GM19025 (cell line): ENCODE data around the gene PEBP1.

Source experiments
- ATAC-seq: cut with Tn5 transposase; IDR thresholded peaks from one replicate; pipeline ENCODE4 v1.9.1; 2021; ENCODE audit warnings: mild to moderate bottlenecking, low read depth, moderate library complexity; ENCODE audit not compliant: unreplicated experiment

Gene PEBP1

DNA sequence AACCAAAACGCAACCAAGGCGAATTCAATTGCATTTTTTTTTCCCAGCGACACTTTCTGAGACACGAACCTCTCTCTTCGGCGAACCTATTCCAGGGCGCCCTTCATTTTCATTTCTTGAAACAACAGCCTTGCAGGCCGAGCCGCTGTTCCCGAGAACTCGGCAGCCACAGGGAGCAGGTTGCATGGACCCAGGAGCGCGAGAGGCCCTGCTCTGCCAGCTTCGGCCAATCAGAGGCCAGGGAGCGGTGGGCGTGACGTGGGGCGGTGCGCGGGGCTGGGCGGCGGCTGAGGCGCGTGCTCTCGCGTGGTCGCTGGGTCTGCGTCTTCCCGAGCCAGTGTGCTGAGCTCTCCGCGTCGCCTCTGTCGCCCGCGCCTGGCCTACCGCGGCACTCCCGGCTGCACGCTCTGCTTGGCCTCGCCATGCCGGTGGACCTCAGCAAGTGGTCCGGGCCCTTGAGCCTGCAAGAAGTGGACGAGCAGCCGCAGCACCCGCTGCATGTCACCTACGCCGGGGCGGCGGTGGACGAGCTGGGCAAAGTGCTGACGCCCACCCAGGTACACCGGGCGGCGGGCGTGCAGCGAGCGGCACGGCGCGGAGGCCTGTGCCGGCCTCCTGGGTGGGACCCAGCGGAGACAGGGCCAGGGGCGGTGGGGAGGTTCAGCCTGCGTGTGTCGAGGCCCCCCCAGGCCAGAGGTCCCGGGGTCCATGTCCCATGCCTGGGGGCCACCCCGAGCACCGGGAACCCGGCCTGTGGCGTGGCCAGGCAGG, at the start of gene PEBP1:
PEBP1 (plus strand) TSS at position 337 of the 771 bp plus-strand sequence; CDS start at position 423, 86 bp downstream.
- peak; percentile 95 for ATAC-seq

DNA sequence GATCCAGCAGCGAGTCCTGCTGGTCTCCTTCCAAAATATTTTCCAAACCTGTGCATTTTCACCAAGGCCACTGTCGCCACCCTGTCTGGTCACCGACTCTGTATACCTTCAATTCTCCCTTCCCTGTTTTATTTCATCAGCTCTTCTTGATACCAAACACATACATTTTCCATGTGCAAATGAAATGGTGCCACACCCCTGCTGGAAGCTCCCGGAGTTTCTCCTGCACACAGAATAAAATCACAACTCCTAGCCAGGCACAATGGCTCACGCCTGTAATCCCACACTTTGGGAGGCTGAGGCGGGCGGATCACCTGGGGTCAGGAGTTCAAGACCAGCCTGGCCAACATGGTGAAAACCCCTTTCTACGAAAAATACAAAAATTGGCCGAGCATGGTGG, 46.1 kb upstream of the PEBP1 start:
- ATAC-seq: no peak

DNA sequence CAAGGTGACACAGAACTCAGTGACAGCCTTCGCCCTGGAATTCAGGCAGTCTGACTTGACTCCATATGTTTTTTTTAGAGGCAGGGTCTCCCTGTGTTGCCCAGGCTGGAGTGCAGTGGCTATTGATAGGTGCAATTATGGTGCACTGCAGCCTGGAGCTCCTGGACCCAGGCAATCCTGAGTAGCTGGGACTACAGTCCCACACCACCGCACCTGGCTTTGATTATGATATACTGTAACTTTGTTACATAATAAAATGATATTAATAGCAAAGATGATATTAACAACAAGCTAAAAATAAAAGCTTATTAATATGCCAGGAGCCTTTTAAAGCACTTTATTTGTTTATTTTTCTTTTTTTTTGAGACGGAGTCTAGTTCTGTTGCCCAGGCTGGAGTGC, 41.9 kb upstream of the PEBP1 start:
- no peak for ATAC-seq

DNA sequence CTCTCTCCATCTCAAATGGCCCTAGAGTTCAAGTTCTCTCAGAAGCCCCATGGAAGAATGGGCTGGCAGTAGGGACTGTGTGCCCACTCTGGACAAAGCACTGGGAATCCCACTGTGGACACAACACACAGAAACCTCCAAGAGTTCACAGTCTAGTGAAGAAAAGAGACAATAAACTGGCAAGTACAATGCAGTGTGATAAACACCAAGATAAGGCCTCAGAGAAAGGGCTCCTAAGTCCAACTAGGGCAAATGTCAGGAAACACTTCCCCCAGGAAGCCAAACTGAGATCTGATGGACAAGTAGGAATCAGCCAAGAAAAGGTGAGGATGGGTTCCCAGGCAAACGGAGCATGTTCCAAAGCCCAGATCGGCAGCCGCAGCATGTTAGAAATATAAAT, 37.5 kb upstream of the PEBP1 start:
- no peak for ATAC-seq

DNA sequence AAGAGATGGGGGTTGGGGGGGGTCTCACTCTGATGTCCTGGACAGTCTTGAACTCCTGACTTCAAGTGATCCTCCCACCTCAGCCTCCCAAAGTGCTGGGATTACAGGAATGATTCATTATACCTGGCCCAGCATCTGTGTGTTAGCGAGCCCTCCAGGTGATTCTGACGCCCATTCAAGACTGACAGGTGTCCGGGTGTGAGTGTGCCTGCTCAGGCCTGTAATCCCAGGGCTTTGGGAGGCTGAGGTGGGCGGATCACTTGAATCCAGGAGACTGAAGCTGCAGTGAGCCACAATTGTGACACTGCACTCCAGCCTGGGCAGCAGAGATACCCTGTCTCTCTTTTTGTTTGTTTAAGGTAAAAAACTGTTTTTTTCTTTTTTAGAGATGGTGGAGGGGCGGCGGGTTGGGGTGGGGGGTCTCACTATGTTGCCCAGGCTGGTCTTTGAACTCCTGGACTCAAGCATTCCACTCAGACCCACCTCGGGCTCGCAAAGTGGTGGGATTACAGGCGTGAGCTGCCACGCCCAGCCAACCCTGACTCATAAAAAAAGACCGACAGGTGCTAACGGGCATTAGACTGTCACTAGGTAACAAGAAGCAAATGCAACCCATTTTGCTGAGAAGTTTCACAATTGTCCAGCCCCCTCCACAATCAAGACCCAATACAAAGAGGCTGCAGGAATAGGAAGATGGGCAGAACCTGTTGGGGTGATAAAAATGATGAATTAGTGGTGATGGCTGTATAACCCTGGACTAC, 36.8 kb upstream of the PEBP1 start:
- ATAC-seq: no peak

DNA sequence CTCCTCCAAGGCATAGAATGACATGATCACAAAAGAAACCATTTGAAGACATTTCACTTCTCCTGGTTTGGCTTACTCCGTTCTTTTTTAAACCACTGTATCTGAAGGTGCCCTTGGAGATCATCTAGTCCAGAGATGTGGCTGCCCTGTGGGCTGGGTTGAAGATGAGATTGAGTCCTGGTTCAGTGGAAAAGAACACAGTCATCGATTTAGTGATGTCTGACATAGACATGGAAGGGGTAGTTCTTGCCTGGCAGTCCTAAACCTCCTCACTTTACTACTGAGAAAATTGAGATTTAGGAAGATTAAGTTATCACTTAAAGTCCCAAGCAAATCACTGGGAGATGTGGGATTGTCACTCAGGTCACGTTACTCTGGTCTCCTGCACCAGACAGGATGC, 34.9 kb upstream of the PEBP1 start:
- no peak for ATAC-seq

DNA sequence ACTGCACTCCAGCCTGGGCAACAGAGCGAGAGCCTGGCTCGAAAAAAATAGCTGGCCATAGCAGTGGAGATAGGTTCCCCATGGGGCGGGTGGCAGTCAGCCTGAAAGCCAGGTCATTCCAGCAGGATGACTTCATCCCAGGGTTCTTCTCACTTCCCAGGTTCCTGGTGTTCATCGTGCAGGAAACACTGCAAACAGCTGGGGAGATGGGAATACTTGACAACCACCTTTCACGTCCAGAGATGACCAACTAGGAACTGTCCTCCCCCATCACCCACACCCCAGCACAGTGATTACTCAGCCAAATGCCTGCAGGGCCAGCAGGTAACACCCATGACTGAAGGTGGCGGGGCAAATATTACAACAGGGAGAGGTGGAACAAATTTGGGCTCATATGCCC, 33.9 kb upstream of the PEBP1 start:
- ATAC-seq: no peak

DNA sequence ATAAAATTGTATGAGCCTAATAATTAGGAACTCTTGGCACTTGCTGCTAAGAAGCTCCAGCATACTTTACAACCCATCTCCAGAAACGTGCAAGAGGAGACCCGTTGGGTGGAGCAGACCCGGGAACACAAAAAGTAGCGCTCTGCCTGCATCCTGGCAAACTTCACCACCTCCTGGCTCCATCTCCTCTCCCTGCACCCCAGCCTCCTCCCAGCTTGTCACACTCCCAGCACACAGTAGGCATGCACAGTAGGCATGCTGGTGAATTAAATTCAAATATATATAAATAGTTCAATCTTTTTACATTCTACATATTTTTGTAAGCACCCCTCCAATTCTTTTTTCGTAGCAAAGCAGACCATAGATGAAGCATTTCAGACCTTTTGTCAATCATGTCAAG, 33.3 kb upstream of the PEBP1 start:
- no peak for ATAC-seq

DNA sequence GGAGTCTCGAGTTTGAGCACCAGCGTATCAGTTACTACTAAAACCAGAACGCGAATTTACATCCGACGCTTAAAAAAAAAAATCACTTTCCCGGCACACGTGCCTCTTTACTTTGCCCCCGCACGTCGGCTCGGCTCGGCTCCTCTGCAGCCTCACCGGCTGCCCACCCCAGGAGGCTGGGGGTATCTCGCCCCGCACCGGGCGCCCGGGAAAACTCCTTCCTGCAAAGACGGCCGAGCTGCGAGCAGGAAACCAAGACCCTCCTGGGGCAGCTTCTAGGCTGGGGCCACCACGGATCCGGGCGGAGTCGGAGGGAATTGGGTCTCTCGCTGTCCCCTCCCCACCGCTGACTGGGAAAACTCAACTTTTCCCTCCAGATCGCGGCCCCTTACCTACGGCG, 32.7 kb upstream of the PEBP1 start:
- ATAC-seq: no peak

DNA sequence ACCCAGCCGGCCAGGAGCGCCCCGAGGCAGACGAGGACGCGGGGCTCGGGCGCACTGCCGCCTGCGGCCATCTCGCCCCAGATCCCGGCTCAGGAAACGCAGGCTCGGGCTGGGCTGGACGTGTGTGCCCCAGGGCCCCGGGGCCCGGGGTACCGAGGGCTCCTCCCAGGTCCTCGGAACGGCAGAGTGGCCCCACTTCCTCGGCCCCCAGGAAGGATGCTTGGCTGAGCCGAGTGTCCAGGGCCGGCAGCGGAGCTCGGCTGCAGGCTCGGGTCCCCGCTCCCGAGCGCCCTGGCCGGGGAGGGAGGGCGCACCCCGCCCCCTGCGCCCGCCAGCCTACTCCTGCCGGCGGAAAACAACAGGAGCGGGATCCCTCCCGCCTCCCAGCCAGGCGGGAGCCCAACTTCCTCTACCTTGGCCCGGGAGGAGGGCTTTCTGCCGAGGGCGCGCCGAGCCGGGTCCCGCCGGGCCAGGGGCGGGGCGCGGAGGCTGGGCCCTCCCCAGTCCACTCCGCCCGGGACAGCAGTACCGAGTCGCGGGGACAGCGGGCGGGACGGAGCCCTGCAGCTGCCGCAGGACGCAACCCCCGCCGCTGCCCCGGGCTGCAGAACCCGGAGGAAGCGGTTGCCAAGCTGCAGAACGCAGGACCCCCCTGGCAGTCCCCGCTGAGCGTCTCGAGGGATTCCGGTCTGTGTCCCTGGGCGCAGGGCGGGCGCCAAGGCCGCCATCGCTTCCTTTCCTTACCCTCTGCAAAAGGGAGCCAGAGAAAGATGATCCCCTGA, 32.1 kb upstream of the PEBP1 start, which contains the start of gene VSIG10:
VSIG10 (minus strand) TSS at position 411 of the 782 bp plus-strand sequence; CDS start at position 71, 340 bp downstream.
- ATAC-seq: no peak

DNA sequence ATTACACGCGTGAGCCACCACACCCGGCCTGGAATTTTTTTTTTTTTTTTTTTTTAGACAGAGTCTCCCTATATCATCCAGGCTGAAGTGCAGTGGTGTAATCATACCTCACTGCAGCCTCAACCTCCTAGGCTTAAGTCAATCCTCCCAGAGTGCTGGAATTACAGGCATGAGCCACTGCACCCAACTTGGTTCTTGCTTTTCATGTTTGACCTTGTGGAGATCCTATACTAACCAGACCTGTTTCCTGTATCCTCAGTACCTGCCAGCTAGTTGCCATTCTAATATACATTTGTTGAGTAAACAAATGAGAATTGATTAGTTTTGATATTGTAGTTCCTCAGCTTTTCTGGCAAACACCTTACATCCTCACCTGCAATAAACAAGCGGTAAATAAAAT, 28.9 kb upstream of the PEBP1 start:
- ATAC-seq: no peak

DNA sequence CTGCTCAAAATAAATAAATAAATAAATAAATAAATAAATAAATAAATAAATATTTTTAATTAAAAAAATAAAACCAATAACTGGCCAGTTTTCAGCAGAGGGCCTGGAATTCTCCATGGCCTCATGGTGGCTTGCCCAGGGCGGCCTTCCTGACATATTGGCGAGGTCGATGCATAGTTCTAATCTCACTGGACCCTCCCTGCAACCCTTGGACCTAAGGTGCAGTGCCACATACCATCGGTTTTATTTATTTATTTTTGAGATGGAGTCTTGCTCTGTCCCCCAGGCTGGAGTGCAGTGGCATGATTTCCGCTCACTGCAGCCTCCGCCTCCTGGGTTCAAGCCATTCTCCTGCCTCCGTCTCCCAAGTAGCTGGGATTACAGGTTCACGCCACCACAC, 28.2 kb upstream of the PEBP1 start:
- no peak for ATAC-seq

DNA sequence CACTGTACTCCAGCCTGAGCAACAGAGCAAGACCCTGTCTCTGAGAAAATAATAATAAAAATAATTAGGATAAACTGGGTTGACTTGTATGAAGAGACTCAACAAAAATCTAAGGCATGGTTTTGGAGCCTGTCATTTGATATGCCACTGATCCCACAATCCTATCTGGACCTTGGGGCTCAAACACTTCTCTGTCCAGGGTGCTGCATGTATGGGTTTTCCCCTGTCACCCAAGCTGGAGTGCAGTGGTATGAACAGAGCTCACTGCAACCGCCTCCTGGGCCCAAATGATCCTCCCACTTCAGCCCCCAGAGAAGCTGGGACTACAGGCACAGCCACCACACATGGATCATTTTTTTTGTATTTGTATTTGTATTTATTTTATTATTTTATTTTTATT, 26.8 kb upstream of the PEBP1 start:
- no peak for ATAC-seq

DNA sequence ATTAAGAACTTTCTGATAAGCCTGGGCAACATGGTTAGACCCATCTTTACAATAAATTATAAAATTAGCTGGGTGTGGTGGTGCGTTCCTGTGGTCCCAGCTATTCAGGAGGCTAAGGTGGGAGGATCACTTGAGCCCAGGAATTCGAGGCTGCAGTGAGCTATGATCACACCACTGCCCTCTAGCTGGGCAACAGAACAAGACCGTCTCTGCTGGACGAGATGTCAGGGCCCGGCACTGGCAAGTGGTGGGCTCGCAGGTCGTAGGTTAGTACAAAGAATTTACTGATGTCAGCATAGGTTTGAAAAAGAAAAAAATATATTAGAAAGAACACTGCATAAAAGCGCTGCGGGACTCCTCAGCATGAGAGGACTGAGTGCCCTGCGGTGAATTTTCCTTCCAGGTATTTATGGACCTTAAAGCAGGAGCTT, 16.5 kb upstream of the PEBP1 start:
- ATAC-seq: no peak

DNA sequence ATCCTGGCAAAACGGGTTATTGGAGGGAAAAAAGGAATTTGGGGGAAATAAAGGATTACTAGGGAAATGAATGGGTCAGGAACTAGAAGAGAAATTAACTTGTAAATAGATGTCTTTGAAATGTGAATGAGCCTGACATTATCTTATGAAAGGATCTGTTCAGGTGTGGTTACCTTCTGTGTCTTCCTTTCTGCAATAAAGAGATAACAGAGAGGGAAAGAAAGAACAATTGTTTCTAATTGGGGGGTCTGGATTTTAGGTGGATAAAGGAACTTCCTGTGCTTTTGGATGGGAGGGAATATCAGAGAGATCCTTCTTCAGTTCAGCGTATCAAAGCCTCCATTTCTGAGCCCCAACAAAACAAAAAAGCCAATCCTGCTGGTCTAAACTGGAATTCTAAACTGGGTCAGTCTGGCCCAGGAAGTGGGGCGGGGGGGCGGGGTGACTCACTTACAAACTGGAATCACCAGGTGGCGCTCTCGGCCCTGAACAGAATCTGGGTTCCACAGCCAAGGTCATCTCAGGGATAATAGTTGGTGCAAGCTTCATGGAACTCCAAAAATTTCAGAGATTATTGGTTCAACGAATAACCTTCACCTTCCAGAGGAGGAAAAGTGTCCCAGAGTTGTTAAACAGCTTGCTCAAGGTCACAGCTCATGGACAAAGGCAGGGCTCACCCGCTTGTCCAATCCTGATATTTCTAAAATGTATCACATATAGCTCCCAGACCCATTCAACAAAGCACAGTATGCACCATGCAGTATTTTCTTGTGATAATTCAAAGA, 15.2 kb upstream of the PEBP1 start:
- no peak for ATAC-seq

DNA sequence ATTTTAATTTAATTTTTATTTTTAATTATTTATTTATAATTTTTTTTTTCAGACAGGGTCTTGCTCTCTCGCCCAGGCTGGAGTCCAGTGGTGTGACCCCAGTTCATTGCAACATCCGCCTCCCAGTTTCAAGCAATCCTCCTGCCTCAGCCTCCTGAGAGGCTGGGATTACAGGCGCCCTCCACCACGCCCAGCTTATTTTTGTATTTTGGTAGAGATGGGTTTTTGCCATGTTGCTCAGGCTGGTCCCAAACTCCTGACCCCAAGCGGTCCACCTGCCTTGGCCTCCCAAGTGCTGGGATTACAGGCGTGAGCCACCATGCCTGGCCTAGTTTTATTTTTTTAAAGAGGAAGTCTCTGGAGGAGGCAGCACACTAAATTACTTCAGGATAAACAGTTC, 13.7 kb upstream of the PEBP1 start:
- no peak for ATAC-seq

DNA sequence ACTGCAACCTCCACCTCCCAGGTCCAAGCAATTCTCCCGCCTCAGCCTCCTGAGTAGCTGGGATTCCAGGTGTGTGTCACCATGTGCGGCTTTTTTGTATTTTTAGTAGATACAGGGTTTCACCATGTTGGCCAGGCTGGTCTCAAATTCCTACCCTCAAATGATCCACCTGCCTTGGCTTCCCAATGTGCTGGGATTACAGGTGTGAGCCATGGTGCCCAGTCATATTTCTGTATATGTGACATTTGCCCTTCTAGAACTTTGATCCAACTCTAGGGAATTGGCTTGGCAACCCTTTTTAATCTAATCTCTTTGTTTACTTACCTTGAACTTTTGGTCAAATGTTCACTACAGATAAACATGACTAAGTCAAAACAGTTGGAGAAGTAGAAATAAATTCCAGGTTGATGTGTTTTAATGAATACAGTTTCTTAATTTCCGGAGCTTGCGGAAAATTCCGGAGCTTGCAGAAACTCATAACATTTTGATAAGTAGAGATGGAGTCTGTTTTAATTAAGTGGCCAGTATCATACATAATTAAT, 11.5 kb upstream of the PEBP1 start:
- ATAC-seq: no peak

DNA sequence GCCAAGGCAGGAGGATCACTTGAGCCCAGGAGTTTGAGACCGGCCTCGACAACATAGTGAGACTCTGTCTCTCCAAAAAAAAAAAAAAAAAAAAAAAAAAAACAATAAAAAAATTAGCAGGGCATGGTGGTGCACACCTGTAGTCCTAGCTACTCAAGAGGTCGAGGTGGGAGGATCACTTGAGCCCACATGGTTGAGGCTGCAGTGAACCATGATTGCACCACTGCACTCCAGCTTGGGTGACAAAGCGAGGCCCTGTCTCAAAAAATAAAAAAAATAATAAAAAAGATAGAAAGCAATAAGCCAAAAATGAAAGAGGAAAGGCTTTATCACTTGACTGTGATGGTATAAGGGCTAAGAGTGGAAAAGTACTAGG, 10.2 kb upstream of the PEBP1 start:
- ATAC-seq: no peak

DNA sequence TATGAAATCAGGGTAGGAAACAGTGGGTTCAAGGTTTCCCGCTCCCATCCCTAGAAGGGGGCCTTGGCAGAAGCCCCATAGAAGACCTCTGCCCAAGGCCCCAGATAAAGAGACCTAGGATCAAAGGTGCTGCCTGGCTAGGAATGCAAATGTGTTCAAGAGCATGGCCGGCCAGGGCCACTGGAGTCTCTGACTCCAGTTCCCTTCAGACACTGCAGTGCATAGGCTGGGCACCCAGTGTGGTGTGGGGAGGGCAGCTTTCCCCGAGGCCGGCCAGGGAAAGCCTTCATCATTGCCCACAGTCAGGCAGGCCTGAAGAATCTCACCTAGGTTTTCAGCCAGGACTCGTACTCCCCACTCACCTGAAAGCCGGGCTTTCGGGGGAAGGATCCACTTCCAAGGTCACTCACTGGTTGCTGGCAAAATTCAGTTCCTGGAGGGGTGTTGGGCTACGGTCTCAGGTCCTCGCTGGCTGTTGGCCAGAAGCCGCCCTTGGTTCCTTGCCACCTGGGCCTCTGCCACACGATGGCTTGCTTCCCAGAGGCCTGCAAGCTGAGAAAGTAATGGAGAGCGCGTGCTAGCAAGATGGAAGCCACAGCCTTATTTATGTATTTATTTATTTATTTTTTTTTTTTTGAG, 9.7 kb upstream of the PEBP1 start:
- no peak for ATAC-seq

DNA sequence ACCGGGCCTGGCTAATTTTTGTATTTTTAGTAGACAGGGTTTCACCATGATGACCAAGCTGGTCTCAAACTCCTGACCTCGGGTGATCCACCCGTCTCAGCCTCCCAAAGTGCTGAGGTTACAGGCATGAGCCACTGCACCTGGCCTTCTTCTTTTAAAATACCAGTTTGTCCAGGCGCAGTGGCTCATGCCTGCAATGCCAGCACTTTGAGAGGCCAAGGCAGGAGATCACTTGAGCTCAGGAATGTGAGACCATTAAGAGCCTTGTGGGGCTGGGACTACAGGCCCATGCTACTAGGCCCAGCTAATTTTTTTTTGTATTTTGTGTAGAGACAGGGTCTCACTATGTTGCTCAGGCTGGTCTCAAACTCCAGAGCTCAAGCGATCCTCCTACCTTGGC, 8.1 kb upstream of the PEBP1 start:
- no peak for ATAC-seq
